HCT116 (cell line): ENCODE results near the gene FOXF1. TPM values are rescaled to one million over a fixed set of nuclear protein-coding genes. Genes with fewer than 3 reads are reported as not detected.

Source experiments
- ATAC-seq: fragments of 200-7000 bp; cut with Tn5 transposase; 2 replicates; pipeline ENCODE4 v1.9.1; 2020; ENCODE audit warnings: mild to moderate bottlenecking, moderate library complexity
- BruUV-seq: library from RNA; stranded (reverse); fragments of 400-500 nt; replicated peaks from 2 replicates; lab custom pipeline; 2021; lab: Mats Ljungman, UMichigan
- CTCF ChIA-PET: fragments of 300-600 bp; sonication (Branson Sonifier 250); formaldehyde crosslinking; loops from one replicate; lab custom pipeline; 2021; ENCODE audit warnings: antibody characterized with exemption; lab: Charles Lee
- POLR2A ChIA-PET: fragments of 300-600, 350-600 bp; sonication (Branson Sonifier 250); formaldehyde crosslinking; loops from one replicate; lab custom pipeline; 2021; ENCODE audit warnings: antibody characterized with exemption; lab: Charles Lee
- RAD21 ChIA-PET, 2 experiments: fragments of 300-600 bp; sonication (Branson Sonifier 250); formaldehyde crosslinking; loops; one replicate each; lab custom pipeline; 2023; ENCODE audit warnings: low total read pairs in 2 of 2; ENCODE audit not compliant: uncharacterized antibody in 2 of 2, unreplicated experiment in 2 of 2, low non-redundant PET in 1 of 2; lab: Charles Lee
- DNase-seq: peaks from one replicate; pipeline ENCODE4 v3.0.0-alpha.2; 2010; ENCODE audit warnings: low read depth, low spot score
- H2AFZ ChIP-seq: fragments of 200-600 bp; shearing (Covaris generic), sonication (generic); 2 replicates; pipeline ENCODE4 v1.6.1; 2017; ENCODE audit warnings: low read depth, mixed run types, mixed read lengths, antibody characterized with exemption, low read length; ENCODE audit not compliant: poor library complexity, severe bottlenecking
- H3K27ac ChIP-seq: 2 replicates; pipeline ENCODE4 v1.5.1; 2012; ENCODE audit warnings: low read depth, low read length
- H3K27me3 ChIP-seq: fragments of 200-600 bp; sonication (generic); 2 replicates; pipeline ENCODE4 v1.6.1; 2016; ENCODE audit warnings: mixed run types, low read length, mixed read lengths; ENCODE audit not compliant: insufficient read depth
- H3K36me3 ChIP-seq, 2 experiments: fragments of 200-500 bp in 1 of 2; fragments of 200-600 bp in 1 of 2; sonication (Bioruptor generic) in 1 of 2; sonication (generic) in 1 of 2; 2 replicates each; pipeline versions ENCODE4 v1.5.1 to v1.6.1; 2014 to 2016; ENCODE audit warnings: low read length in 2 of 2, inconsistent platforms in 1 of 2, mixed read lengths in 1 of 2, mixed run types in 1 of 2; ENCODE audit not compliant: insufficient read depth in 2 of 2, control insufficient read depth in 1 of 2
- H3K4me1 ChIP-seq, 2 experiments: fragments of 200-600 bp in 1 of 2; sonication (generic) in 1 of 2; 2 replicates each; pipeline versions ENCODE4 v1.5.1 to v1.6.1; 2012 to 2017; ENCODE audit warnings: low read length in 2 of 2, inconsistent platforms in 1 of 2, mild to moderate bottlenecking in 1 of 2, mixed read lengths in 1 of 2, mixed run types in 1 of 2, moderate library complexity in 1 of 2; ENCODE audit not compliant: insufficient read depth in 2 of 2, control insufficient read depth in 1 of 2
- H3K4me2 ChIP-seq: fragments of 200-600 bp; sonication (generic); 2 replicates; pipeline ENCODE4 v1.6.1; 2017; ENCODE audit warnings: mixed run types, low read length, mixed read lengths
- H3K4me3 ChIP-seq, 2 experiments: fragments of 200-600 bp in 1 of 2; sonication (generic) in 1 of 2; replicated peaks in 1 of 2; 2 replicates each; pipeline ENCODE4 v1.5.1; 2011 to 2016; ENCODE audit warnings: low read length in 2 of 2, control low read depth in 1 of 2, low read depth in 1 of 2, mild to moderate bottlenecking in 1 of 2, mixed read lengths in 1 of 2, mixed run types in 1 of 2
- H3K79me2 ChIP-seq: fragments of 200-600 bp; sonication (generic); 2 replicates; pipeline ENCODE4 v1.6.1; 2017; ENCODE audit warnings: mild to moderate bottlenecking, mixed run types, low read length, moderate library complexity, mixed read lengths; ENCODE audit not compliant: insufficient read depth
- H3K9ac ChIP-seq: fragments of 200-600 bp; sonication (generic); 2 replicates; pipeline ENCODE4 v1.6.1; 2016; ENCODE audit warnings: low read length, mixed read lengths
- H3K9me2 ChIP-seq: fragments of 200-600 bp; sonication (generic), shearing (Covaris generic); 2 replicates; pipeline ENCODE4 v1.6.1; 2017; ENCODE audit warnings: mixed run types, mild to moderate bottlenecking, moderate library complexity; ENCODE audit not compliant: insufficient read depth
- H3K9me3 ChIP-seq, 2 experiments: fragments of 200-500 bp in 1 of 2; fragments of 200-600 bp in 1 of 2; sonication (Bioruptor generic) in 1 of 2; sonication (generic) in 1 of 2; 2 replicates each; pipeline ENCODE4 v1.6.1; 2014 to 2017; ENCODE audit warnings: low read length in 2 of 2, mixed read lengths in 2 of 2, inconsistent platforms in 1 of 2, low read depth in 1 of 2, mild to moderate bottlenecking in 1 of 2, mixed run types in 1 of 2, moderate library complexity in 1 of 2; ENCODE audit not compliant: control insufficient read depth in 1 of 2, insufficient read depth in 1 of 2
- H4K20me1 ChIP-seq: fragments of 200-600 bp; sonication (generic), shearing (Covaris generic); 2 replicates; pipeline ENCODE4 v1.6.1; 2017; ENCODE audit warnings: mixed run types, mild to moderate bottlenecking, moderate library complexity; ENCODE audit not compliant: insufficient read depth
- CBX3 ChIP-seq: IDR thresholded peaks from 2 replicates; pipeline ENCODE4 v1.6.1; 2012; ENCODE audit warnings: low read depth
- CEBPB ChIP-seq: IDR thresholded peaks from 2 replicates; pipeline ENCODE4 v1.6.1; 2012; ENCODE audit warnings: low read depth
- CTCF ChIP-seq, 3 experiments: fragments of 200-600 bp in 1 of 3; sonication (generic) in 1 of 3; IDR thresholded peaks in 2 of 3; conservative IDR thresholded peaks in 1 of 3; 2 replicates each; pipeline ENCODE4 v1.5.1; 2012 to 2017; ENCODE audit warnings: low read depth in 2 of 3, low read length in 2 of 3, antibody characterized with exemption in 1 of 3, borderline replicate concordance in 1 of 3, control low read depth in 1 of 3, mild to moderate bottlenecking in 1 of 3, mixed read lengths in 1 of 3, mixed run types in 1 of 3, moderate library complexity in 1 of 3; ENCODE audit not compliant: insufficient read depth in 1 of 3
- EZH2 ChIP-seq: fragments of 200-600 bp; sonication (generic); IDR thresholded peaks from 2 replicates; pipeline ENCODE4 v1.6.1; 2017; ENCODE audit warnings: antibody characterized with exemption, mixed run types
- EZH2phosphoT487 ChIP-seq: fragments of 200-600 bp; IDR thresholded peaks from 2 replicates; pipeline ENCODE4 v1.6.1; 2018; ENCODE audit warnings: antibody characterized with exemption, borderline replicate concordance
- JUND ChIP-seq: IDR thresholded peaks from 2 replicates; pipeline ENCODE4 v1.6.1; 2012
- POLR2A ChIP-seq: IDR thresholded peaks from 2 replicates; pipeline ENCODE4 v1.7.0; 2011; ENCODE audit warnings: borderline replicate concordance; ENCODE audit not compliant: insufficient read depth, insufficient read length; ENCODE audit errors: extremely low read depth
- REST ChIP-seq: IDR thresholded peaks from 2 replicates; pipeline ENCODE4 v1.6.1; 2012; ENCODE audit warnings: low read depth
- SP1 ChIP-seq: IDR thresholded peaks from 2 replicates; pipeline ENCODE4 v1.6.1; 2012; ENCODE audit warnings: low read depth
- TCF7L2 ChIP-seq: IDR thresholded peaks from 2 replicates; pipeline ENCODE4 v1.7.0; 2011; ENCODE audit warnings: borderline replicate concordance, inconsistent platforms; ENCODE audit not compliant: insufficient read depth, insufficient read length; ENCODE audit errors: extremely low read depth
- ZFX ChIP-seq: fragments of 450-650 bp; IDR thresholded peaks from 2 replicates; pipeline ENCODE4 v1.6.1; 2017
- ZNF274 ChIP-seq: fragments of 200-500 bp; sonication (Bioruptor generic); IDR thresholded peaks from 2 replicates; pipeline ENCODE4 v1.6.1; 2014; ENCODE audit warnings: mild to moderate bottlenecking, low read depth, low read length, inconsistent platforms
- intact Hi-C: fragments of 100-400 bp; cut with micrococcal nuclease; formaldehyde crosslinking; loops from 2 replicates; pipeline ENCODE4 v1.10.0; 2022
- total RNA-seq: library from RNA; stranded (reverse); gene quantifications from one replicate; pipeline ENCODE4 v1.2.1, GENCODE V29; 2021; ENCODE audit not compliant: unreplicated experiment

FOXF1 gene
- total RNA-seq, 1 experiment from 2014 or later: 2.4 TPM

- RAD21 ChIA-PET: no interaction called here
- intact Hi-C loops: no loop called here
- Histone ChIP-seq H3K9ac (no peak overlapping the region), H3K27me3 (no peaks in the 10 kb centered on the region), H3K9me2 (no peaks in the 10 kb centered on the region), H3K79me2 (peaks cover 19% of the 10 kb centered on the region), H2AFZ (no peak overlapping the region)
- CTCF ChIA-PET: no interaction called here
- TF ChIP-seq TCF7L2 (no peak), POLR2A (no peak), ZFX (no peak), CBX3 (no peak), ZNF274 (no peak), JUND (no peak), REST (no peak), EZH2phosphoT487 (no peak), EZH2 (no peak), CTCF (IDR thresholded peaks at IDR 0.05 in 2 of 3, conservative IDR thresholded peaks at IDR 0.05 in 1 of 3; ENCODE audit: borderline replicate concordance in 1 of 3, insufficient read depth in 1 of 3, low read depth in 2 of 3, low read length in 2 of 3) (no peak), SP1 (no peak), CEBPB (no peak)
- TF ChIP-seq, all 23 proteins: peak for 0
- H3K27ac ChIP-seq: no peak overlapping the region
- DNase-seq (no peak), ATAC-seq (no peak)
- BruUV-seq: no TSS peak
- peaks cover 24 to 50% of the 10 kb centered on the region in 2 experiments; a peak in 3 of 4 replicates for H3K36me3 ChIP-seq
- no peaks in the 10 kb centered on the region for H3K9me3 ChIP-seq
- H3K4me2 ChIP-seq: no peak overlapping the region
- no peaks in the 10 kb centered on the region; the same call in 1 of the 2 replicates for H4K20me1 ChIP-seq
- H3K4me3 ChIP-seq: no peak overlapping the region
- H3K4me1 ChIP-seq: peaks cover 0 to 7% of the 10 kb centered on the region in 2 experiments; a peak in 2 of 4 replicates
- POLR2A ChIA-PET: no interaction called here
These were observed 40.0 kb downstream of the FOXF1 start for GRCh38 chr16:86550281-86550680.
